HG02938 (cell line): Measurements from ENCODE around the gene FILIP1.
A peak's percentile ranks its signal among the peaks of the same experiment; 100 is the strongest.
"Not testable (repeated sequence)": the region's sequence is repeated elsewhere in the genome, so short reads cannot be mapped to it uniquely, and the experiment has no call there.

ENCODE experiments used
- ATAC-seq: cut with Tn5 transposase; IDR thresholded peaks from one replicate; pipeline ENCODE4 v1.9.1; 2021; ENCODE audit warnings: mild to moderate bottlenecking, moderate library complexity; ENCODE audit not compliant: unreplicated experiment

Gene FILIP1

DNA sequence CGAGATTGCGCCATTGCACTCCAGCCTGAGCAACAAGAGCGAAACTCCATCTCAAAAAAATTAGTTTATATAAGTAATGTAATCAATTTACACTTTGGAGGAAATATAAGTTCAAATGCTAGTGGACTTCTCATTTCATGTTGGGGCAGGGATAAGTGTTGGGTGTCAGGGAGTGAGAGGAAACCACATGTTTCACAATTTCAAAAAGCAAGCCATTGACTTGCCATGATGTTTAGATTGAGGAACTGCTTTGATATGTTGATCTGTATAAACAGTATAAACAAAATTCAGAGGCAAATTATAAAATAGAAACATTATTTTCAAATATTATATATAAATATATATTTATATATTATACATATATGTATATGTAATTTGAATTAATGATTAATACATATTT, 42.7 kb downstream of the FILIP1 start:
- ATAC-seq = no peak

DNA sequence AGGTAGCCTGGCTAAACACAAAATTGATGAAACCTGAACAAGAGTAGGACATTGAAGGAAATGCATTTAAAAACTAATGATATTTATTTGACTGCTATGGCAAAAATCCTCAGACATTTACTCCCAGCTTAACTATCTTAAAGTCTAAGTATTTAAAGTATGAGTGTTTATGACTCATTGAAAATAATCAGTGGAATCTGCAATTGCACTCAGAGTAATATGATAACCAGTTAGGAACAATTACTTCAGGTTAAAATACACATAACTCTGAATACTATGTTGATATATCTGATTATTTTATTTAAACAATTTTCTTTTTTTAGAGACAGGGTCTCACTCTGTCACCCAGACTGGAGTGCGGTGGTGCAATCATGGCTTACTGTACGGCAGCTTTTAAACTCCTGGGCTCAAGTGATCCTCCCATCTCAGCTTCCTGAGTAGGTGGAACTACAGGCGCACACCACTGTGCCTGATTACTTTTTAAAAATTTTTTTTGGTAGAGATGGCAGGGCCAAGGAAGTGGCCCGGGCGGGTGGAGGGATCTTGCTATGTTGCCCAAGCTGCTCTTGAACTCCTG, 43.9 kb downstream of the FILIP1 start:
- no peak for ATAC-seq

DNA sequence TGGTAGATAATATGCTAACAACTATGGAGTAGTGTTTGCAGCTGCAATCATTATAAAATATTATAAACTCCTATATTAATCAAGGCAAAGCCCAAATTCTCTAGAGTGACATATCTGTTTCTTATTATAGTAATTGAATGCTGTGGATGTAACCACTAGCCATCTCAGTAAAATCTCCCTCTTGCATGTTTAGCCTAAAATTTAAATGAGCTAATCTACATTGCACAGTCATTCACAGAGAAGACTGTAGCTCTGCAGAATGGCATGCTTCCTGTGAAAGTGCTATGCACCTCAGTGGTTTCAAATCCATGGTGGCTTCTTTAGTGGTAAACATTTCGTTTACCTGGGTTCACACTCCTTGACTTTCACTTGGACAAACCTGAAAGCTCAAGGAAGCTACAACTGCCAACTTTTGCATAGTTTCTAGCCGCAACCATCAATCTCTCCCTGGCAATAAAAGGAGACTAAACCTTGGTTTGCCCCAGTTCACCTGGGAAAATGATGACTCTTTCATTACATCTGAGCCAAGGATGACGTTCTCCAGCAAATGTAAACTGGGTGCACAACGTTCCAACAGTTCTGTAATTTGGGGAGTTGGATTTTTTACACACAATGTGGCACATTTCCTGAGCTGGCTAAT, 47.2 kb downstream of the FILIP1 start:
- ATAC-seq = peak; percentile 89

DNA sequence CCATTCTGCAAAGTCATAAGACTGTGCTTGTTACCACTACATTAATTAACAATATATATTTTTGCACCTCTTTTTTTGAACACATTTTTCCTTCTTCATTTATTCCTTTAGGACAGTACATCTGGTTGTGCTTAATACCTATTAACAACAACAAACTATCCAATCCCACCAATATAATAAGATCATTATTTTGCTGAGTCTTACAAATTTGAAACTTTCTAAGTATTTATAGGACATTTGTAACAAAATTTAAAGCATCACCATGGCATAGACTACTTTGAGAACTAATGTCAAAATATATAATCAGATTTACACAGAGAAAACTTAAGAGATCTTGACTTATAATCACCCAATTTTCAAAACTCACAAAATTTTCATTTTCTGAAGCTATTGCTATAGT, 47.9 kb downstream of the FILIP1 start:
- ATAC-seq = no peak

DNA sequence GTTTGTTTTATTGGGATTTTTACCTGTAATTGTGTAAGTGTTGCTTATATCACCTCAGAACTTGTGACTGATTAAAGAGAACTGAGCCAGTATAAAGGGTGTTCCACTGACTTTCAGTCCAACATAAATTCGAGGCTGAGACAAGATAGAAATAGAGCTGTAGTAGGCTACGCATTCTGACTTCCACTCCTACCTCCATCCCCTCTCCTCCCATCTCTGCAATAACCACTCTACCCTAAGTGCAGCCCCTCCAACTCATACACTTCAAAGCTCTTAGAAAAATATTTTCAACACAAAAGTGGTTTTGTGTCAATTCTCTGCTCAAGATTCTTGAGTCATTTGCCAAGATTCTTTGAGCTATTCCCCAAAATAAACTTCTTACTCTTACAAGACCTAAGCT, 48.7 kb downstream of the FILIP1 start:
- no peak for ATAC-seq

DNA sequence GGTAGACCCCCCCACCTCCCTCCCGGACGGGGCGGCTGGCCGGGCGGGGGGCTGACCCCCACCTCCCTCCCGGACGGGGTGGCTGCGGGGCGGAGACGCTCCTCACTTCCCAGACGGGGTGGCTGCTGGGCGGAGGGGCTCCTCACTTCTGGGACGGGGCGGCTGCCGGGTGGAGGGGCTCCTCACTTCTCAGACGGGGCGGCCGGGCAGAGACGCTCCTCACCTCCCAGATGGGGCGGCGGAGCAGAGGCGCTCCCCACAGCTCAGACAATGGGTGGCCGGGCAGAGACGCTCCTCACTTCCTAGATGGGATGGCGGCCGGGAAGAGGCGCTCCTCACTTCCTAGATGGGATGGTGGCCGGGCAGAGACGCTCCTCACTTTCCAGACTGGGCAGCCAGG, 51.7 kb downstream of the FILIP1 start:
- not testable (repeated sequence) for ATAC-seq

DNA sequence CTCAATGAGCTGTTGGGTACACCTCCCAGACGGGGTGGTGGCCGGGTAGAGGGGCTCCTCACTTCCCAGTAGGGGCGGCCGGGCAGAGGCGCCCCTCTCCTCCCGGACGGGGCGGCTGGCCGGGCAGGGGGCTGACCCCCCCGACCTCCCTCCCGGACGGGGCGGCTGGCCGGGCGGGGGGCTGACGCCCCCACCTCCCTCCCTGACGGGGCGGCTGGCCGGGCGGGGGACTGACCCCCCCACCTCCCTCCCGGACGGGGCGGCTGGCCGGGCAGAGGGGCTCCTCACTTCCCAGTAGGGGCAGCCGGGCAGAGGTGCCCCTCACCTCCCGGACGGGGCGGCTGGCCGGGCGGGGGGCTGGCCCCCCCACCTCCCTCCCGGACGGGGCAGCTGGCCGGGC, 52.1 kb downstream of the FILIP1 start:
- ATAC-seq = not testable (repeated sequence)

DNA sequence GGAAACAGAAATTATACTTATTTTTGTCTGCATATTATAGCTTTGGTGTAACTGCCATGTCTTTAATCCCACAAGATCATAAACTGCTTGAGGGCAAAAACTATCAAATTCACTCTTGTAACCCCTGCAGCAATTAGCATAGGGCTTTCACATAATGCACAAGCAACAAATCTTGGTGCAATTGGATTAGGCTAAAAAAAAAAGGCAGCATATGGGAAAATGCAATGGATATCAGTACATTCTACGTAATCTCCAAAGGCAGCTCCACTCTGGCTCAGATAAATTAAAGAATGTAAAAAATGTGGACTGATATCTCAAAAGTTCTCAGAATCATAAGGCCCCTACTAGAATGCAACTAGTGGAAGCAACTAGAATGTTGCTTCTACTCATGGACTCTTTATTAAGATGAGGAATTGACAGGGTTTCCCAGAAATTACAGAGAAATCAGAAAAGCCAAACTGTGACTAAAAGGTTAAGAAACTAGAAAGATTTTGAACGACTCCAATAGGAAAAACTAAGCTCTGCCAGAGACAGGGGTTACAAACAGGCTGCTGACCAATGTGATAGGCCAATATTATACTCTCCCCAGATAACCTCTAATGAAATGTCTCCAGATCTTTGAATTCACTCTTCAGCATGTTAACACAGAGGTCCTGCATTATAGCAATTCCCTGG, 55.0 kb downstream of the FILIP1 start:
- ATAC-seq = no peak

DNA sequence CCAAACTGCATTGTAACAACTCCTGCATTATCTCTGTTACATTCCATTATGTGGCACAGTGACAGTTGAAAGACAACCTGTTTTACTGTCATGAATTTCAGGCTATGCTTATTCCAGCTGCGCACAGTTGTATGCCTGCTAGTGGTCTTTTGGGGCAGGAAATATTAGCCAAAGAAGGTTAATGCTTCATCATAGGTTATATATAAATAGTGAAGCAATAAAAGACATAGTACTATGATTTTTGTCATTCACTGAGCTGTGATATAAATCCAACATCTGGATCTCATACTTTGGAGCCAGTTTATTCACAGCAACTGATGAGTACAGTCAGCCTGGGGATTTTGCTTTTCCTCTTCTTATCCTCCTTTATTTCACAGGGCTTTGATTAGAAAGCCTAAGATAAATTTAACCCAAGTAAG, 55.6 kb downstream of the FILIP1 start:
- no peak for ATAC-seq

DNA sequence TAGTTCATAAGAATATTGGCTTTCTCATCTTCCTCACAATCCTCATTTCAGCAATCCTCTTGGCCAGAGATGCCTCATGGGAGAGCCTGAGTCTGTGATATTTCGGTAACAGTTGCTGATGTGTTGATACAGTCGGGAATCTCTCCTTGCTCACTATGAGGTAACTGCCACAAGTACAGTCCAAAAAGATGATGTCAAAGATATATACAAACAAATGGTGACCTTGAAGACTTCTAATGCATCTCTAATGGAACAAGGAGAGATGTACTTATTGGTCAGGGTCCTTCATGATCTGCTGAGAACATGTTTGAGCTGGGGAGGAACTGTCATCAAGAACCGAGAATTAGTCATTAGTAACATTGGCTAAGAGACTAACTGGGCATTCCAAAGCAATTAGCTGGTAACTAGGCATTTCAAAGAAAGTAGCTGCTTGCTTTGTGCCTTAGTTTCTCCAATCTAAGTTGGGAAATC, 56.1 kb downstream of the FILIP1 start:
- no peak for ATAC-seq

DNA sequence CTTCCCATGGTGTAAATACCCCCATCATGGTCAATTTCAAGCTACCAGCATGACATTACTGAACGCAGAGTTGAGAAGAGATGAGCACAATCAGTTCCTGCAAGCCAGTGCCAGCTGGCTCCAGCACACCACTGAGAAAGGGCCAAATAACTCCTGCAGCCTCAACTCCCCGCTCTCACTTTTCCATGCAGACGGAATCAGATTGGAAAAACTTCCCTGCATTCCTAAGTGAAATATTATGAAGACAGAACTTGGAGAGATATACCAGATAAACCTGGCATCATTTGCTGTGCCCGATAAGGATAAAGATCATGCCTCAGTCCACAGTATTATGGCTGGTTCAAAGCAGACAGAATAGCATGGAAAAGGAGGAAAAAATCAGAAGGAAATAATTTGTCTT, 56.7 kb downstream of the FILIP1 start:
- no peak for ATAC-seq

DNA sequence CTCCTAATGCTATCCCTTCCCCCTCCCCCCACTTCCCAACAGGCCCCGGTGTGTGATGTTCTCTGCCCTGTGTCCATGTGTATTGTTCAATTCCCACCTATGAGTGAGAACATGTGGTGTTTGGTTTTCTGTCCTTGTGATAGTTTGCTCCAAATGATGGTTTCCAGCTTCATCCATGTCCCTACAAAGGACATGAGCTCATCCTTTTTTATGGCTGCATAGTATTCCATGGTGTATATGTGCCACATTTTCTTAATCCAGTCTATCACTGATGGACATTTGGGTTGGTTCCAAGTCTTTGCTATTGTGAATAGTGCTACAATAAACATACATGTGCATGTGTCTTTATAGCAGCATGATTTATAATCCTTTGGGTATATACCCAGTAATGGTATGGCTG, 60.8 kb downstream of the FILIP1 start:
- not testable (repeated sequence) for ATAC-seq

DNA sequence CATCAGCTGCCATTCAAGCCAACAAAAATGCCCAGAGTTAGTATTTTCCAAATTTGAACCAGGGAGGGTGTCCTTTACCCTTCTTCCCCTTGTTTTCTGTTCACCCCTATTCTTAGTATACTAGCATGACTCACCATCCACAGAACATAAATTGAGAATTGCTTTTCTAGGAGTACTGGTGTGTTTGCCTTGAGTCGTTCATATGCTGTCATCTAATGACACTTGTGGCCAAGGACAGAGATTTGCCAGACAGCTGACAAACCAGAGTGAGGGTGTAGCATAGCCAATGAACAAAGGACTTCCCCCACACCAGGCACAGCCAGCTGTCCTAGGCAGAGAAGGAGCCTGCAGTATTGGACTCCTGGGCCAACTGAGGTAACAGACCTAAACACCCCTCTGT, 62.2 kb downstream of the FILIP1 start:
- no peak for ATAC-seq

DNA sequence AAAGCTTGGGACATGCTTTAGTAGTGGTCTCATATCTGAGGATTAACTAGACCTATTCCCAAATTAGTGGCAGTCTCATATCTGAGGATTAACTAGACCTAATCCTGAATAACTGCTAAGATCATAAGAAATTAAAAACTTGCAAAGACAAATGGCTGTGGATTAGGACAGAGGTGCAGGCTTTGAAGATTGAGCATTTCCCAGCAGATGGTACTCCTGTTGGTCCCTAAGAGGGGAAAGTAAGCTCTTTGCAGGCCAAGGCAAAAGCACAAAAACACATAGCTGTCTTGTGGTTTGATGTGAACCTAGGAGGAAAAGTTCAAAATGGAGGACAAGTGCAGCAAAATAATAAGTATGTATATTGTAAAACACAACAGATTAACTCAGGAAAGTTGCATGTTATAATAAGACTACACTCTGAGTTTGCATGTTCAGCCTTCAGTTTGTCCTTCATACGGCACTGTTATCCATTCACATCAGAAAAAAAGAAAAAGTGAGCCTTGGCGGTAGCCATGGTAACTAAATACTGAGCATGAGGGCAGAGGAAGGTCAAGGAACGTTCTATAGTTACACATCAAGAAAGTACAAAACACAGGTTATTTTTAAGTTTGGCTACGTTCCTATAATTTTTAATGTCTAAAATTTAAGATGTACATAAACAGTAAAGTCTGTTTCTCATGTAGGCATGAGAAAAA, 62.8 kb downstream of the FILIP1 start:
- no peak for ATAC-seq

DNA sequence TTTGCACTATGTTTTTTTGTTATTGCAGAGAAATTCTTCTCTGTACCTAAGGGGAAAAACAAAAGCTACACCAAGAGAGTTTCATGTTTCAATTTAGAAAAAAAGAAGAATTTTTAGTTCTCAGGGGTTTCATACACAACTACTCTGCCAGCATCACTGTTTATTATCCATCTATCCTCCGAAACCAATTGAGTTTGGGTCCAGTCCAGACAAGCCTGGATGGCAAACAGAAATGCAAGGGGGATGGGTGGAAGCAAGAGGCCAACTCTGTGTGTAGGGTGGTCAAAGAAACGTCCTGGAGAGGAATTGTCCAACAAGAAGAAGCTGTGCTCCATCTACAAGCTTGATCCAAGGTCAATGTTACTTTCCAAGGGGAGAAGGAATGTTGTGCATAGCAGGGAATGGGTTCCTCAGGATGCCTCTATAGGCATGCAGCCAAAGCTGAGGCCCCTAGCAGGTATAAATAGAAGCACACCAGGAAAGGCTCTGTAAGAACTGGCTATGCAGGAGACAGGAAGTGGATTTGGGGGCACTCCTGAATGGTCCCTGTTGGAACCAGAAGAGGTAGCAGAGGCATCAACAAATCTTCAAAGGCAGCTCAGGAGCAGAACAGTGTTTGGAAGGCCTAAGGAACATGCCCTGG, 64.4 kb downstream of the FILIP1 start:
- ATAC-seq = no peak

DNA sequence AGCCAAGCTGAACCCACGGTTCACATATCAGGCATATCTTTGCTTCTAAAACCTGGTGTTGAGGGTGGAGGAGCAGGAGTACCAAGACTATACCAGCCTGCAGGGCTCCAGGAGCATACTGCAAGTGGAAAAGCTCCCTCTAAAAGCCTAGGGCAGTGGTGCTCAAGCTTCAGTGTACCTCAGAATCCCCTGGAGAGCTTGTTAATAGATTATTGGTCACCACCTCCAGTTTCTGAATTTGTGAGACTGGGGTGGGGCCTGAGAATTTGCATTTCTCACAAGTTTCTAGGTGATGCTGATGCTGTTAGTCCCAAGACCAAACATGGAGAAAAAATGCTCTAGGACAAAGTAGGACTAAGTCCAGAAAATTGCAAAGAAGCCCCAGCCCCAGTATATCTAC, 65.4 kb downstream of the FILIP1 start:
- ATAC-seq = no peak

DNA sequence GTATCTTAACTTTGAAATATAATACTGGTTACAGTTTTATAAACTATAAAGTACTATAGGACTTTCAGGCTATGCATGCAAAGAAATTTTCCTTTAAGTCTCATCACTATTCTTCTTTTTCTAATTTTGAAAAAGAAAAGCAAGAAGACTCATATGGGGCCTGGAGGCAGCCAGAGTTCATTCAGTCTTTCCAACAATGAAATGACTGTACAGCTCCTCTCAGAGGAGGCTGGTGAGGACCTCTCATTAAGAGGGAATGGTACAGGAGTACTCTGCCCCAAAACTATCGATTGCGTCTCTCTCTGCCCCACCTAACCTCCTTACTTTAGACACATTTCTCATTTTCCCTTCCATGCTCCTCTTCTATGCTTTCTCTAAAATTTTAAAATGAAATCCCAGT, 66.3 kb downstream of the FILIP1 start:
- no peak for ATAC-seq

DNA sequence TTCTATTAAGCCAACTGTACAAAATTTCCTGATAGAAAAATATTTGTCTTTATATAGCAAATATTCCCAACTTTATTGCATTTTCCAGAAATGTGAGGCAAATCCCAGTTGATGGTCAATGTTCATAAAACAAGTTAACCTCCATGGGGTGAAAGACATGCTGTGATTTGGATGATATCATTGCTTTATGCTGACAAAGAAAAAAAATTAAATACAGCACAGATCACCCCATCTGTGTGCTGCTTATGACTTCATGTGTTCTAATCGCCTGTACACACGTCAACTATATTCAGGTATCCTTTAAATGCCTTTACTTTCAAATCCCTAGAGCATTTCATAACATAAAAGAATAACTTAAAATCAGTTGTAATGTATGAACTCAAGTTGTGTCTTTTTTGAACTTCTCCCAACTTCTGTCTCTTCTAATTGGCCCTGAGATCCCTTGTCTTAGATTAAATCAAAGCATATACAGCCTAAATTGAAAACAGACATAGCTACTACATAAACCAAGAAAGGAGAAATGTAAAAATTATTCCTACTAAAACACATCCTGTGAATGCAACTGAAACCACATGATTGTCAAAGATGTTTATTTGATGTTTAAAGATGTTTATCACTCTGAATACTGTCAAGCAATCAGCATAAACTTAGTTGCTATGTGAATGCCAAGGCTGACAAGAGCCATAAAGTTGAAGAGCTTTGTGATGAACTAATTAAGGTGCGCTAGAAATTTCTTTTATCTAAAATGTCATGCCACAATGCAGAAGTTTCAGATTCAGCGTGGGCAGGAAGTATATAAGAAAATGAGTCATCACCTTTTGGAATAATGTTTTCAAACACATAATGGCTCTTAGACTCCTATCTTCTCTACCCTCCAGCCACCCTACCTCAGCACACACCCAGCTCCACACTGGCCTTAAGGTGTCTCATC, 68.7 kb downstream of the FILIP1 start:
- ATAC-seq = no peak

DNA sequence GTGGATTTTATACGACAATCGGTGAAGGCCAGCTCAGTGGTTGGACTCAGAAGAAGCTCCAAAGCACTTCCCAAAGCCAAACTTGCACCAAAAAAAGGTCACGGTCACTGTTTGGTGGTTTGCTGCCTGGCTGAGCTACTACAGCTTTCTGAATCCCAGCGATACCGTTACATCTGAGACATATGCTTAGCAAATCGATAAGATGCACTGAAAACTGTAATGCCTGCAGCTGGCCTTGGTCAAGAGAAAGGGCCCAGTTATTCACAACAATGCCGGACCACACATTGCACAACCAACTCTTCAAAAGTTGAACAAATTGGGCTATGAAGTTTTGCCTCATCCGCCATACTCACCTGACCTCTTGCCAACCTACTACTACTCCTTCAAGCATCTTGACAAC, 70.2 kb downstream of the FILIP1 start:
- no peak for ATAC-seq

DNA sequence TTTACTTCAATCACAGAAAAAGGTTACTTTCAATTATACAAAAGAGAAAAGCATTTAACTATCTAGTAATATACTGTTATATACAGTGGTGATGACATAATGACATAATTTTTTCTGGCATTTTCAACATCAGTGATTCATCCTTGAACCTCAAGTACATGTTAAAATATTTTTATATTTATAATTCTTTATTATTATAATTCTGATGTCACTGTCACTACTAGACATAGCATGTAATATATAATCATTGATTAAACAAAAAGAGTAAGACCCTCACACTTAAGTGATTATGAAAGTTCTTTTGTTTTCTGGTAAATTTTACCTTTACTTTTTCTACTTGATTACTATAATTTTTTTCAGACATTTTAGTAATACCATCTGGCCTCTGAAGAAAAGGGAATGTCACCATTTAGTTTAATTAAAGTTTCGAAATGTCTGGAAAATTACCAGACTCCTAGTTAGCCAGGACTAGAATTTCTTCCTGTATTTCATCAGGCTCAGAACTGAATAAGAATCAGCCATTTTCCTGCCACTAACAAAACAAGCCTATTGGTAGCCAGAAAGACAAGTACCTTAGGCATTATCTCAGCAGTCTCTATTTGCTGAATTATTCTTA, 71.5 kb downstream of the FILIP1 start:
- ATAC-seq = no peak
